Anterior cingulate cortex (tissue), 58 donors: ENCODE data around the gene CCDC183.
"Not testable (repeated sequence)": the region's sequence is repeated elsewhere in the genome, so short reads cannot be mapped to it uniquely, and the experiment has no call there.

Source experiments
- DNase-seq, 58 donors: peaks; one replicate each; lab custom pipeline; 2025; lab: John Stamatoyannopoulos, UW

The CCDC183 gene

GRCh38 chr9:136784249-136784996 lies 11.7 kb upstream of the CCDC183 start:
- peak in 2 of 58 donors; percentile 19 to 35 for DNase-seq

GRCh38 chr9:136784997-136785361 lies 11.2 kb upstream of the CCDC183 start:
- no peak for DNase-seq

- DNase-seq, result not testable (repeated sequence)
Measured at GRCh38 chr9:136785565-136786355, 10.4 kb upstream of the CCDC183 start.

DNA sequence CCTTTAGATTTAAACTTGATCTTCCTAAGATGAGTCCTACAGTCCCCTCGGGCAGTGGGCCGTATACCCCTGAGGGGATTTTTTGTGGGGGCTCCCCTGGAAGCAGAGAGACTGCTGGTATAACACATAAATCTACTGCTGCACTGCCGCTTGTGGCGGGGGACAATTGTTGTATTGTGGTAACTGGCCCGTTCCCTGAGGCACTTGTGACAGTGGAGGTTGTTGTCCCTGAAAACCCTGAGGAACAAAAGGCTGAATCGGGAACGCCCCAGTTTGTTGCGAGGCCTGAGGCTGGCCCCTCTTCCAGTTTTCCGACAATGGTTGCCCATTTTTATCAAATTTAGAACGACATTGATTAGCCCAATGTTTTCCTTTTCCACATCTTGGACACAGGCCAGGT lies 9.7 kb upstream of the CCDC183 start:
- DNase-seq, result peak in 31 of 58 donors; percentile 17 to 79 (median 58)

GRCh38 chr9:136786983-136787382 lies 9.2 kb upstream of the CCDC183 start:
- not testable (repeated sequence) for DNase-seq

GRCh38 chr9:136787690-136788400 lies 8.3 kb upstream of the CCDC183 start:
- peak in 45 of 58 donors; percentile 14 to 82 (median 46) for DNase-seq

DNA sequence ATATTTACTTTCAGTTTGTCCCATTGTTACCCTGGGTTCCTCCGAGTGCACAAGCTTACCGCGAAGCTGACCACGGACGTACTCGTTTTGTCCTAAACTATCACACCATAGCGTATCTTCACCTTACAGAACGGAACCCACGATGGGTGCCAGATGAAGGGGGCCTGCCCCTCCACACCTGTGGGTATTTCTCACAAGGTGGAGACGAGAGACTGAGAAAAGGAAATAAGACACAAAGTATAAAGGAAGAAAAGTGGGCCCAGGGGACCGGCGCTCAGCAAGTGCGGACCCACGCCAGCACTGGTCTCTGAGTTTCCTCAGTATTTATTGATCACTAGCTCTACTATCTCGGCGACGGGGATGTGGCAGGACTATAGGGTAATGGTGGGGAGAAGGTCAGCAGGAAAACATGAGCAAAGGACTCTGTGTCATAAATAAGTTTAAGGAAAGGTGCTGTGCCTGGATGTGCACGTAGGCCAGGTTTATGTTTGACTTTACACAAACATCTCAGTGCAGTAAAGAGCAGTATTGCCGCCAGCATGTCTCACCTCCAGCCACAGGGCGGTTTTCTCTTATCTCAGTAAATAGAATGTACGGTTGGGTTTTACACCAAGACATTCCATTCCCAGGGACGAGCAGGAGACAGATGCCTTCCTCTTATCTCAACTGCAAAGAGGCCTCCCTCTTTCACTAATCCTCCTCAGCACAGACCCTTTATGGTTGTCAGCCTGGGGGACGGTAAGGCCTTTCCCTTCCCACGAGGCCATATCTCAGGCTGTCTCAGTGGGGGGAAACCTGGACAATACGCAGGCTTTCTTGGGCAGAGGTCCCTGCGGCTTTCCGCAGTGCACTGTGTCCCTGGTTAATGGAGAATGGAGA lies 7.3 kb upstream of the CCDC183 start:
- not testable (repeated sequence) for DNase-seq

- DNase-seq, result no peak
Measured at GRCh38 chr9:136789523-136789937, 6.6 kb upstream of the CCDC183 start.

DNA sequence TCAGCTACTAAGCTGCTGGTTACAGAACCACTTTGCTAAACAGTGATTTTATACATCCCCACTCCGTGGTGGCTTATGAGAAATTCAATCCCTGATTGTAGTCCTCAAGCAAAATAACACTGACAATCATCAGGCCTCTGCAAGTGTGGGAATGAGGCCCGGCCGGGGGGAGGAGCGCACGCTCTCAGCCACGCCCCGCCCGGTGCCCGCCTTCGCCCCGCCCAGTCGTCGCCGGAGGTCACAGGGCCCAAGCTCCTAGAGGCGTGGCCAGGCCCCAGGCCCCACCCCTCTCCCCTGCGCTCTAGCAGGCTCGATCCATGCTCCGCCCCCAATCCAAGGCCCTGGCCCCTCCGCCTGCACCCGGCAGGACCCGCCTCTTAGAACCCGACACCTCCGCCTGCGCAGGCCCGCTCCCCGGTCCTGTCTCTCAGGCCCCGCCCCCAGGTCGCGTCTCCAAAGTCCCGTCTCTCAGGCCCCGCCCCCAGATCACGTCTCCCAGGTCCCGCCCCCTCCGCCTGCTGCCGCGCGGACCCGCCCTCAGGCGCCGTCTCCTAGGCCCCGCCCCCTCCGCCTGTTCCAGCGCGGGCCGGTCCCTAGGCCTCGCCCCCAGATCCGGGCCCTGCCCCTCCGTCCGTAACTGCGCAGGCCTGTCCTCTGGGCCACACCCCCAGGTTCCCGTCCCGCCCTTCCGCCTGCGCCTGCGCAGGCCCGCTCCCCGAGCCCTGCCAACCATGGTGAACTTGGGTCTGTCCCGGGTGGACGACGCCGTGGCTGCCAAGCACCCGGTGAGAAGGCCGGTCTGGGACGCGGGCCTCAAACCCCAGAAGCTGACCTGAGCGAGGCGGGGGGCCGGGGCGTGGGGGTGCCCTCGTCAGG lies 5.3 kb upstream of the CCDC183 start, which contains the start of gene TMEM141:
TMEM141 (plus strand) TSS at position 705 of the 876 bp plus-strand sequence; CDS start at position 732, 27 bp downstream.
- DNase-seq, result peak; percentile 74 to 100 (median 100)

- peak in 19 of 58 donors; percentile 25 to 72 (median 54) for DNase-seq
Measured at GRCh38 chr9:136791516-136792276, 4.4 kb upstream of the CCDC183 start.

GRCh38 chr9:136792321-136793085 lies 3.6 kb upstream of the CCDC183 start:
- DNase-seq, result peak in 2 of 58 donors; percentile 23 to 27

DNA sequence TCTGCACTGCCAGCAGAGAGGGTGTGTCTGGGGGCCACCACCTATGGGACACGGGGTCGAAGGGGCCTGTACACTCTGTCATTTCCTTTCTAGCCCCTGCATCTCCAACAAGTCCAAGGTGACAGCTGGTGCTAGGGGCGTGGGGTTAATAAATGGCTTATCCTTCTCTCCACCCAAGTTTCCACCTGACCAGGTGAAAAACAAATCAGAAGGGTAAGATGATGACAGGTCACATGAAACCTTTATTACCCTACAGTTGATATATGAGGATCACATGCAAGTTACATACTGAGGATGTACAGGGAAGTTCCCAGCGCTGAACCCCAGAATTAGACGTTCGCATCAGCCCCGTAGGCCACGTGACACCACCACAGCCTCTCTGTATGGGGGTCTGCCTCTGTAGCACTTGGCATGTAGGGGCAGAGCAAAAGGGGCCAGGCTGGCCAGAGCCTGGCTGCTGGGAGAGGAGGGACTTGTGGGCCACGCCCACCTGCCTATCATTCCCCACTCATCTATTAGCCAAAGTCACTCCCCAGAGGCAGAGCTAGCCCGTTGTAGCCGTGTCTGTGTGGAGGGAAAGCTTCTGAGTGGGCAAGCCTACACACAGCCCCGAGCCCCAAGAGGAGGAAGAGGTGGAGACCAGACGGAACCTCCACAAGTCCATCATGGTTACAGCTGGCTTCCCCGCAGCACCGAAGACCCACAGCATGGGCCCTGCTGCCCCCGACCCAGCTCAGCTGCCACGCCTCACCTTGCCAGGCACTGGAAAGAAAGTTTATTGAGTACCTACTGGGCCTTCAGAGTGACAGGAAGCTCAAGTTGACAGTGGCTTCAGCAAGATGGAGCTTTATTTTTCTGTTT lies 2.8 kb upstream of the CCDC183 start:
- no peak for DNase-seq

DNA sequence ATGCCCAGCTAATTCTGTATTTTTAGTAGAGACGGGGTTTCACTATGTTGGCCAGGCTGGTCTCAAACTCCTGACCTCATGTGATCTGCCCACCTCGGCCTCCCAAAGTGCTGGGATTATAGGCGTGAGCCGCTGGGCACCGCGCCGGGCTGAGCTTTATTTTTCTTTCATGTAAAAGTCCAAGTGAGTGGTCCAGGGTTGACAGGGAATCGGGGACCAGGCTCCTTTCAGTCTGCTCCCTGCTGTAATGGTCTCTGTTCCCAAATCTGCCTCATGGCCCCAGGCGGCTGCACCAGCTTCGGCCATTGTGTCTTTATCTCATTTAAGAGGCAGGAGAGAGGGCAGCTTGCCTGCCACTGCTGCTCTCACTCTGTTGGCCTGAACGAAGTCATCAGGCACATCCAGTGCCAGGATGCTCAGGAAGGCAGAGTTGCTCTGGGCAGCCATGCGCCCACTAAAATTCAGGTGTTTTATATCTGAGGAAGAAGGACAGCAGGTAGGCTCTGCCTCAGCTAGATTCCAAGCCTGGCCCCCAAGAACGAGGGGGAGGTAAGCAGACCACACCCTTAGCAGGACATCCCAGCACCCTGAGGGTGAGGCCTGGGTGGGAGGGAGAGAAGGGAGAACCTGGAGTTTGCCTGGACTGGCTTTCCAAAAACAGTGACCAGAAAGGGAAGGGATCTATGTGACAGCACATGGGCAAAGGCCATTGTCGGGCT lies 1.7 kb upstream of the CCDC183 start:
- DNase-seq, result no peak

DNA sequence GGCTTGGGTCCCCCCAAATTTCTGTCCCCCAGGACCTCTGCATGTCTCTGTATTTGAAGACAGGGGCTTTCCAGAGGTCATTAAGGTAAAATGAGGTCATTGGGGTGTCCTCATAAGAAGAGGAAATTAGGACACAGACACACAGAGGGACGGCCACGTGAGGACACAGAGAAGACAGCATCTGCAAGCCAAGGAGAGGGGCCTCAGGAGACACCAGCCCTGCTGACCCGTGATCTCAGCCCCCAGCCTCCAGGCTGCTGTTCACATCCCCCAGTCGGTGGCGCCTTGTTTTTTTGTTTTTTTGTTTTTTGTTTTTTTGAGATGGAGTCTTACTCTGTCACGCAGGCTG lies 1.2 kb upstream of the CCDC183 start:
- DNase-seq, result no peak

GRCh38 chr9:136796775-136797347 lies 723 bp downstream of the CCDC183 start:
- DNase-seq, result not testable (repeated sequence)
